Astrocyte of the cerebellum (primary cell): ENCODE measurements around the gene PLXND1.

Experiments
- DNase-seq: peaks from one replicate; pipeline ENCODE4 v3.0.0-alpha.2; 2011; ENCODE audit warnings: low read depth
- H3K4me3 ChIP-seq: 2 replicates; pipeline ENCODE4 v1.5.1; 2011; ENCODE audit warnings: mild to moderate bottlenecking, low read depth, low read length, moderate library complexity
- CTCF ChIP-seq: IDR thresholded peaks from 2 replicates; pipeline ENCODE4 v1.5.1; 2012; ENCODE audit warnings: low read length, low read depth, moderate library complexity, mild to moderate bottlenecking; ENCODE audit errors: missing control alignments
- in situ Hi-C: cut with HindIII; loops from 2 replicates; pipeline ENCODE4 v1.10.0; 2017; ENCODE audit warnings: low sequenced_read_pairs

The PLXND1 gene

DNA sequence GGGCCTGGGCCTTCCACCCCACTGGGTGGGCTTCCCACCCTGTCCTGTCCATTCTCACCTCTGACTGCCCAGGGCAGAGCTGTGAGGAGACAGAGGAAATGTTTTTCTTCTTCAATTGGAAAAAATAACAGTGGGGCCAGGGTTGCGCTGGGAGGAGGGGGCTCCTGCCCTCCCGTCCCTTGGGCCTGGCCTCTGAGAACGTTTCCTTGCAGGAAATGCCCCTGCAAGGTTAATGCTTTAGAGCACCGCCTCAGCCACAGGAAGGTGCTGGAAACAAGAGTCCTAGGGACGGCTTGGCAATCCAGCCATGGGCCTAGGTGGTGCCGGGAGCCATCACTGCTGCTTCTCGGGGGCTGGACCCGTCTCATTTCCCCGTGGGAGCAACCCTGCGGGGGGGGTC is 3.8 kb upstream of the PLXND1 start:
- no peak for DNase-seq
- no peak for TF ChIP-seq CTCF
- H3K4me3 ChIP-seq: no peak overlapping the region
- in situ Hi-C loops: no loop called here

DNA sequence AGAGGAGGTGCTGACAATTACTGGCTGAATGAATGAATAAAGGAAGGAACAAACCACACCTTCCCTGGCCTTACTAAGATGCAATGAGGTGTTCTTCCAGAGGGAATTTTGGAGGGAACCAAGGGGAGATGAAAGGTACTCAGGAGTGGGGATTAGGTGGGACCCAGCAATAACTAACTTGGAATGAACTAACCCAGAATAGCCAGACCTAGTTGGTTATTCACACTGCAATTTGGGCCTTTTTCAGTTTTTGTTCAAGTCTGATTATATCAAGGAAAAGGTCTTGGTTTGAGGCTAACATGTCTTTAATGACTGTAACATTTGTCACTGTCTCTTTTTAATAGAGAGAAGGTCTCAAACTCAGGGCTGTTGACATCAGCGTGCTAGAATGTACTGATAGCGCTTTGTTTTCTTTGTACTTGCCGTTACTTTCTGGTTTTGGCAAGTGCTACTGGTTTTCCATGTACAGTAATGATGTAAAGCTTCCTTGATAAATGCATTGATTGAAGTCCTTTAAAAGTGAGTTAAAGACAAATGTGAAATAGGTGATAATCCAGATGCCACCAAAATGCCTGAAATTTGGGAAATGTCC is 3.2 kb upstream of the PLXND1 start:
- in situ Hi-C loops: no loop called here
- no peak for TF ChIP-seq CTCF
- no peak overlapping the region for H3K4me3 ChIP-seq
- DNase-seq: no peak

DNA sequence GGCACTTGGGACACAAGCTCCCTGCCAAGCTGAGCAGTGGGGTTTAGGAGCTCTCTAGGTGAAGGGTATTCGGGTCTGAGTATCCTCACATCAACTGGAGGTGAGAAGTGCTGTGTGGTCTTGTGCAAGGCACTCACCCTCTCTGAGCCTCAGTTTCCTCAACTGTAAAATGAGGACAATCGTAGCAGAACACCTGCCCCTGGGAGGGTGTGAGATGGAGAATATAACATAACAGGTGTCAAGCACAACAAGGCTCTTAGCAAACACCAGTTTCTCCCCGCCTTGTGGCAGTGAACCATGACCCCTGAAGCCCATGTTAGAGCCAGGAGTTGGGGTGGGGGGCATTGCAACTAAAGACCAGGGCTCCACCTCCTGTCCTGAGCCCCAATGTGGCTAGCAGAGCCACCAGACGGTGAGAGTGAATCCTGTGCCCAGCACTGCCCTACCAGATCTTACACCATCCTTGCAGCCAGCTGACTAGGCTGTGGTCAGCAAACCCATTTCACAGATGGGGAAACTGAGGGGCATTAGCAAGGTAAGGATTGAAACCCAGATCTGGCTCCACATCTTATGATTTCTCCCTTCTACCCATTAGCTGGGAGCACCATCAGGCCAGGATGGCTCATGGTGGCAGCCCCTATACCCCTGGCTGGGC is 2.6 kb upstream of the PLXND1 start:
- in situ Hi-C loops: no loop called here
- no peak for TF ChIP-seq CTCF
- no peak for DNase-seq
- H3K4me3 ChIP-seq: no peak overlapping the region

- in situ Hi-C loops: no loop called here
- no peak for DNase-seq
- H3K4me3 ChIP-seq: no peak overlapping the region
- TF ChIP-seq CTCF: peak; percentile 14
Observed at GRCh38 chr3:129608087-129608935, 1.8 kb upstream of the PLXND1 start.

DNA sequence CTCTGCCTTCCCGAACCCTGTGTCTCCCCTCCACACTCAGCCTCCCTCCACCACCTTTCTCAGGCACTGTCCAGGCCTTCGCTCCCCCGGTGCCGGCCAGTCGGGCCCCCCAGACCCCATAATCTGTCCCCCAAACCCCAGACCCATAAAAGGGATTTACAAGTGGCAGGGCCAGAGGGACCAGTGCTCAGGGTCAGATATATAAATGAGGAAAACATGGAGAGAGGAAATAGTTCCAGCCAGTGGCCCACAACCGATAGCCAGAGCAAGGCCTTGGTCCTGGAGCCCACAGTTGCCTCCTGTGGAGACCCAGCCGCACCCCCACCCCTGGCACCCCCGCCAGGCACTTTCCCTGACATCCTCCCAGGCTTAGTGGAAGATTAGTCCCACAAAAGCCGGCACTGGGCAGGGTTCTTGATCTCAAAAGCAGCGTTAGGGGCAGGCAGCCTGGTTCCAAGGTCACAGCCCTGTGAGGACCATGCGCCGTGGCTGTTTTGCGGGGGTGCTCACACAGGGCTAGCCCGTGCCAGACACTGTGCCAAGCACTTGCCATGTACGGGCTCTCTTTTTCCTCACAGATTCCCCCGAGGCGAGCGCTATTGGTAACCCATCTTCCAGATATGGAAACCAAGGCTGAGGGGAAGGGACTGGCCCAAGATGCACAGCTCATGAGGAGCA is 1.1 kb upstream of the PLXND1 start:
- in situ Hi-C loops: no loop called here
- TF ChIP-seq CTCF: no peak
- H3K4me3 ChIP-seq: peak overlapping the region; percentile 39
- DNase-seq: no peak

DNA sequence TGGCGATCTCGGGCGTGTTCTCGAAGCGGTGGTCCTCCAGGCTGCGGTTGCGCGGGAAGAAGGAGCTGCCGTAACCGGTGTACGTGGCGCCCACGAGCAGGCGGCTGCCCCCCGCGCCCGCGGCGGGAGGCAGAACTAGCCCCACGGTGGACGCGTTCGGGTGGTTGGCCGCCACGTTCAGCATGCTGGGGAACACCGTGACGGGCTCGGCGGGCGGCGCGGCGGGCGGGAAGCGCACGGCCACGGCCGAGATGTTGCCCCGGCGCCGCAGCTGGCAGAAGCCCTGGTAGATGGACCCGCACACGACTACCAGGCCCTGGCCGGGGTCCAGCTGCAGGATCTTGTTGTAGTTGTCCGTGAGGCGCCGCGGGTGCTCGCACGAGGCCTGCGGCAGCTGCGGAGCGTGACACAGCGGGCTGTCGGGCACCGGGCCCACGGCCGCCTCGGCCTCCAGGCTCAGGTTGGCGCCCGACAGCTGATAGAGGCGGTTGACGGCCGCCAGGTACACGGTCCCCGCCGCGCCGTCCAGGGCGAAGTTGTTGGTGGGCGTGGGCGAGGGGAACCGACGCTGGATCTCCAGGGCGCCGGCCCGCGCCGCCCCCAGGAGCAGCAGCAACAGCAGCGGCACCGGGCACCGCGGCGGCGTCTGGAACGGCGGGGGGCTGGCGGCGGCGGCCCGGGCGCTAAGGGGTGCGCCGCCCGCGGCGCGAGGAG is 397 bp downstream of the PLXND1 start:
- no peak for DNase-seq
- peak overlapping the region; percentile 50 for H3K4me3 ChIP-seq
- no peak for TF ChIP-seq CTCF
- in situ Hi-C loops: no loop called here
